NB4 (cell line): ENCODE measurements around the gene RAD51B.
A peak's percentile ranks its signal among the peaks of the same experiment; 100 is the strongest.

Experiments
- DNase-seq: peaks from one replicate; pipeline ENCODE4 v3.0.0; 2010; ENCODE audit warnings: low read depth
- H3K4me3 ChIP-seq: one replicate; pipeline ENCODE4 v1.5.1; 2011; ENCODE audit warnings: mild to moderate bottlenecking, low read depth, low read length, moderate library complexity
- MAX ChIP-seq: IDR thresholded peaks from 2 replicates; pipeline ENCODE4 v1.6.1; 2011; ENCODE audit warnings: low read depth, low read length
- MYC ChIP-seq: IDR thresholded peaks from 2 replicates; pipeline ENCODE4 v1.6.1; 2011; ENCODE audit warnings: low read depth, low read length
- POLR2A ChIP-seq: IDR thresholded peaks from 2 replicates; pipeline ENCODE4 v1.6.1; 2011; ENCODE audit warnings: mild to moderate bottlenecking; ENCODE audit not compliant: insufficient read length; ENCODE audit errors: extremely low read depth
- TF ChIP-seq, protein P1 (sequence below): IDR thresholded peaks from one replicate; pipeline ENCODE4 v1.5.1; 2012; ENCODE audit warnings: low read depth, low read length

RAD51B gene

GRCh38 chr14:68523989-68524725 lies 704.6 kb downstream of the RAD51B start:
- no peak for TF ChIP-seq MYC
- TF ChIP-seq, protein P1, sequence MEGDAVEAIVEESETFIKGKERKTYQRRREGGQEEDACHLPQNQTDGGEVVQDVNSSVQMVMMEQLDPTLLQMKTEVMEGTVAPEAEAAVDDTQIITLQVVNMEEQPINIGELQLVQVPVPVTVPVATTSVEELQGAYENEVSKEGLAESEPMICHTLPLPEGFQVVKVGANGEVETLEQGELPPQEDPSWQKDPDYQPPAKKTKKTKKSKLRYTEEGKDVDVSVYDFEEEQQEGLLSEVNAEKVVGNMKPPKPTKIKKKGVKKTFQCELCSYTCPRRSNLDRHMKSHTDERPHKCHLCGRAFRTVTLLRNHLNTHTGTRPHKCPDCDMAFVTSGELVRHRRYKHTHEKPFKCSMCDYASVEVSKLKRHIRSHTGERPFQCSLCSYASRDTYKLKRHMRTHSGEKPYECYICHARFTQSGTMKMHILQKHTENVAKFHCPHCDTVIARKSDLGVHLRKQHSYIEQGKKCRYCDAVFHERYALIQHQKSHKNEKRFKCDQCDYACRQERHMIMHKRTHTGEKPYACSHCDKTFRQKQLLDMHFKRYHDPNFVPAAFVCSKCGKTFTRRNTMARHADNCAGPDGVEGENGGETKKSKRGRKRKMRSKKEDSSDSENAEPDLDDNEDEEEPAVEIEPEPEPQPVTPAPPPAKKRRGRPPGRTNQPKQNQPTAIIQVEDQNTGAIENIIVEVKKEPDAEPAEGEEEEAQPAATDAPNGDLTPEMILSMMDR = no peak
- no peak for TF ChIP-seq MAX
- TF ChIP-seq POLR2A = no peak
- H3K4me3 ChIP-seq = no peak overlapping the region
- DNase-seq = no peak

- TF ChIP-seq MYC = no peak
- no peak for TF ChIP-seq POLR2A
- TF ChIP-seq, protein P1 = no peak
- TF ChIP-seq MAX = no peak
- no peak overlapping the region for H3K4me3 ChIP-seq
- no peak for DNase-seq
Measured at GRCh38 chr14:68525516-68525915, 705.9 kb downstream of the RAD51B start.

DNA sequence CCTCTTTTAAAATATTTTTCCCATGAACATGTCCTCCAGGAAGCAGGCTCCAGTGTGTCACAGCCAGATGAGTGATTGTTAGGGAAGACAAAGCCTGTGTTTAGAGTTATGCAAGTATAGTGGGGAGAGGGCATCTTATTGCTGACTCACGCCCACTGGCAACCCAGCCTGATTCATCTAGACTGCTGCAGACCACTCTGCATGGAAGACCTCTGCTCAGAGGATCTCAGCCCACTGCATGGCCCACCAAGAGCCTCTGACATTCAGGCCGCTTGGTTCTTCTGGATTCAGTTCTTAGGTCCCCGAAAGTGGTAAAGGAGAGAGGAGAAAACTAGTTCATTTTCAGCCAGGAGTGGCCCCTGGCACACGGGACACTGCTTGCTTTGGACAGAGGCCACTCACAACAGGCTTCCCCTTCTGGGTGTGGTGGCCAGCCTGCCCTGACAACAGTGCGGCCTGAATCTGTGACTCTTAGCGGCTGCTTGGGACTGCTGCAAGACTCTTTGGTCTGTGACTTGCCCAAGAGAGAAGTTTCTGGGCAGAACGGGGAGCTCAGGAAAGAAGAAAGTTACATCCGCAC lies 707.0 kb downstream of the RAD51B start:
- TF ChIP-seq, protein P1 = no peak
- TF ChIP-seq MYC (no peak), POLR2A (no peak), MAX (no peak)
- no peak overlapping the region for H3K4me3 ChIP-seq
- peak; percentile 8 for DNase-seq

DNA sequence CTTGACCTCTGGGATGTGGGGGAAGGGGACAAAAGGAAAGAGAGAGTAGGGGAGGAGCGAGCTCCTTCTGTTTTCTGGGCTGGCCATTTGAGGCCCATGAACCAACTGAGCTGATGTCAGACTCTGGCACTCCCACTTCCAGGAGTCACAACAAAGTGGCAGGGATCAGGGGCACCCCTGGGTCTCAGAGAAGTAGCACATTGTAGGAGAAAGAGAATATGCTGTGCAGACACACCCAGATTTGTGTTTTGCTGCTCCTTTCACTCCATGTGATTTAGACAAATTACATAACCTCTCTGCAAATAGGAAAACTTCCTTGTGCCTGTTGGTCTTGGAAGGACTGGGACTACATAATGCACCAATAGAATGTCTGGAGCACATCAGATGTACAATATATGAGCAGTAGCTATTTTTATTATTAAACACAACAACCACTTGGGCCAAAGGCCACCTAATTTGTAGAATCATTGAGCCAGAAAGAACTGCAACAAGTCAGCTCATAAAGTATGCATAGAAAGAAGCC lies 707.8 kb downstream of the RAD51B start:
- no peak overlapping the region for H3K4me3 ChIP-seq
- DNase-seq = no peak

DNA sequence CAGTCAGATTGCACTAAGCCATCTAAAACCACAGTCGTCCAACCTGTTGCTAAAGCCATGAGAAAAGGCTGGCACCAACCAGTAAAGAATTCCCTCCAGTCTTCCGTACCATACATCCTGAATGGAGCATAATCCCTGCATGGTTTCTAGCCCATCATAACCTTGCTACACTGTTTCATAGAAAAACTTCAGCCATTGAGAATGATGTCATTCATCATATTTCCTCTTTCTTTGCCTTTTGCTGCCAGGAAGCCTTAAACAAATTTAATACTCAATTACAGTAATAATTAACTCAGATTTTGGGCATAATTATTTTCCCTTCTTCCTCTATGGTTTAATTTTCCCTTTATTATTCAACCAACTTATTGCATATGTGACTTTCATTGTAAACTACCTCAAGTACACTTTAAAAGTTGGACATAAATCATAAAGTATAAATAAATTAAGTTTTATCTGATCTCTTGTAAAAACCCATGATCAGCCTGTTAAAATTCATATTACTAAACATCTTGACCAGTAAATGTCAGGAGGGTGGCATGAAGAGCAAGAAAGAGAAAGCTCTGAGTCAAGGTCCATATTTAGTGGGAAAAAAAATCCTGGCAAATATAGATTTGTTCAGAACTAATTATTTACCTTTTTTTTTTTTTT lies 708.6 kb downstream of the RAD51B start:
- no peak overlapping the region for H3K4me3 ChIP-seq
- no peak for TF ChIP-seq MYC
- no peak for TF ChIP-seq POLR2A
- TF ChIP-seq, protein P1 = no peak
- no peak for TF ChIP-seq MAX
- DNase-seq = no peak

More for the DNA sequence above, 707.8 kb downstream of the RAD51B start:
- TF ChIP-seq POLR2A (no peak), MYC (no peak), MAX (no peak)
- TF ChIP-seq, protein P1 = no peak
